ENCODE results near the gene MESP2.

DNA sequence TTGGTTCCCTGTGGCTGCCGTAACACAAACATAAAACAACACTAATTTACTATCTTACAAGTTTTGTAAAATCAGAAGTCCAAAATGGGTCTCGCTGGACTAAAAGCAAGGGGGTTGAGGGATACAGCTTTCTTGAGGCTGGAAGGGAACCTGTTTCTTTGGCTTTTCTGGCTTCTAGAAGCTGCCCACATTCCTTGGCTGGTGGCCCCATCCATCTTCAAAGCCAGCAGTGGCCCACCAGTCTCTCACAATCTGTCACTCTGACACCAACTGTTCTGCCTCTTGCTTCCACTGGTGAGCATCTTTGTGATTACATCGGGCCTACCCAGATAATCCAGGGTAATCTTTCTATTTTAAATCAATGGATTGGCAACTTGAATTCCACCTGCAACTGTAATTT lies 39.6 kb downstream of the MESP2 start:
- TF ChIP-seq, protein P1, sequence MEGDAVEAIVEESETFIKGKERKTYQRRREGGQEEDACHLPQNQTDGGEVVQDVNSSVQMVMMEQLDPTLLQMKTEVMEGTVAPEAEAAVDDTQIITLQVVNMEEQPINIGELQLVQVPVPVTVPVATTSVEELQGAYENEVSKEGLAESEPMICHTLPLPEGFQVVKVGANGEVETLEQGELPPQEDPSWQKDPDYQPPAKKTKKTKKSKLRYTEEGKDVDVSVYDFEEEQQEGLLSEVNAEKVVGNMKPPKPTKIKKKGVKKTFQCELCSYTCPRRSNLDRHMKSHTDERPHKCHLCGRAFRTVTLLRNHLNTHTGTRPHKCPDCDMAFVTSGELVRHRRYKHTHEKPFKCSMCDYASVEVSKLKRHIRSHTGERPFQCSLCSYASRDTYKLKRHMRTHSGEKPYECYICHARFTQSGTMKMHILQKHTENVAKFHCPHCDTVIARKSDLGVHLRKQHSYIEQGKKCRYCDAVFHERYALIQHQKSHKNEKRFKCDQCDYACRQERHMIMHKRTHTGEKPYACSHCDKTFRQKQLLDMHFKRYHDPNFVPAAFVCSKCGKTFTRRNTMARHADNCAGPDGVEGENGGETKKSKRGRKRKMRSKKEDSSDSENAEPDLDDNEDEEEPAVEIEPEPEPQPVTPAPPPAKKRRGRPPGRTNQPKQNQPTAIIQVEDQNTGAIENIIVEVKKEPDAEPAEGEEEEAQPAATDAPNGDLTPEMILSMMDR (conservative IDR thresholded peaks at IDR 0.05 in 1 of 2, IDR thresholded peaks at IDR 0.05 in 1 of 2; ENCODE audit: extremely low read depth in 1 of 2, insufficient read depth in 1 of 2, low read depth in 1 of 2, low read length in 2 of 2) = no peak
- no peak for TF ChIP-seq EZH2 (IDR thresholded peaks at IDR 0.05; ENCODE audit: borderline replicate concordance, low read length)
